ENCODE data around the gene ZNF680.

ZNF680 gene

GRCh38 chr7:64515330-64515729 lies 47.5 kb downstream of the ZNF680 start:
- in situ Hi-C loops (cut with HindIII; ENCODE audit: low sequenced_read_pairs): no loop called here
- no peak overlapping the region for H3K4me3 ChIP-seq (ENCODE audit: low read depth, low read length)
- no peak for DNase-seq (ENCODE audit: low read depth)
- TF ChIP-seq CTCF (IDR thresholded peaks at IDR 0.05; ENCODE audit: low read depth, low read length, missing control alignments): no peak

DNA sequence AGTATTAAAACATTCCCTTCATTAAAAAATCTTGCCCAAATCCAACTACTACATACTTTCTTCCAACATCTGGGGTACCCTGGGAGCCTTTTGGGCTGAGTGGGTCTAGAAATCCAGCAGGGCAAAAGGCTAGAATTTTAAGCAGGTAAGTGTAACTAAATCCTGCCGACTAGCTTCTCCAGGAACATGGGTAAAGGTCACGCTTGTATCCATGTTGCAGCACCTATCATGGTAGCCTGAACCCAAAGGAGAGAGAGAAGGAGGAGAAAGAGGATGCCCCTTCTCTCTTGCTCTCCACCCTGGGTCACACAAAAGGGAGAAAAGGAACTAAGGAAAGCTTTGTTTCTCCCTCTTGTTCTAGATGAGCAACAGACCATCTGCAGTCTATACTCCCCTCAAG lies 53.3 kb downstream of the ZNF680 start:
- in situ Hi-C loops (cut with HindIII; ENCODE audit: low sequenced_read_pairs): no loop called here
- H3K4me3 ChIP-seq (ENCODE audit: low read depth, low read length): no peak overlapping the region
- DNase-seq (ENCODE audit: low read depth): no peak
- TF ChIP-seq CTCF (IDR thresholded peaks at IDR 0.05; ENCODE audit: low read depth, low read length, missing control alignments): no peak

DNA sequence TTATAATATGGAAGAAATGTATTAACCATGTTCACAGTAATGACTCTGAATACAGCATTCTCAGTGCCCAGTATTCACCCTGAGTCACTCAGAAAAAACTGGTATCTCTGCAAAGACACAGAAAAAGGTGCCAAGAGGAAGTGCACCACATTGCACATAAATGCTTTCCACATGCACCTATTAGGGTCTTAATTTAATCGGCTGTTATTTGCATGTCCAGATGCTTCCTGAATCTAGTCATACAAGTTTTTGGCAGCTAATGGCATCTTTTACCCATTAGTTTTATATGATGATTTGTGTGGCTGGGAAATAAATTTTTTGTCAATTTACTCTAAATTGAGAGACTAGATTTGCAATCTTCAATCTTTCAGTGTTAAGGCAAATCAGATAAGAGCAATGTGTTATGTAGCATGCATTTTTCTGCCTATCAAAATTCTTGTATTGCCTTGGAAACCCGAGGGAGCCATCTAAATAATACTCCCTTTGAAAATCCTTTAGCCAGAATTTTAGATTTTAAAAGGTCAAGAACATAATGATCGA lies 58.2 kb downstream of the ZNF680 start:
- DNase-seq (ENCODE audit: low read depth): no peak
- in situ Hi-C loops (cut with HindIII; ENCODE audit: low sequenced_read_pairs): no loop called here
- H3K4me3 ChIP-seq (ENCODE audit: low read depth, low read length): no peak overlapping the region
- no peak for TF ChIP-seq CTCF (IDR thresholded peaks at IDR 0.05; ENCODE audit: low read depth, low read length, missing control alignments)

DNA sequence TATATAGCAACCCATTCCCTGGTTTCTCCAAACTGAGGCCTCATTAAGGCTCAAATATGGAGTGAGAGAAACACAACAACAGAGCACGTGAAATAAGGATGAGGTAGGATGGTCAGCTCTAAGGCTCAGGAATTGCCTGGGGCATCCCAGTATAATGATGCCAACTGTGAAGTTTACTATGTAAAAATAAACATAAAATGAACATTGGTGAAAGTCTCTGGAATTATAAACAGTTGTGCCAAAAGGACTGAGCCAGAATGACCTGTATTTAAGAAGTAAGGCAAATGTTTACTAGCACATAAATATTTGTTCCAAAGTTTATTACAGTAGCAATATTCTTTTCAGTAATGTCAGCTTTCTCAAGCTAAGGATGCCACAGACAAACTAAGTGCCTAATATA lies 64.6 kb downstream of the ZNF680 start:
- in situ Hi-C loops (cut with HindIII; ENCODE audit: low sequenced_read_pairs): no loop called here
- TF ChIP-seq CTCF (IDR thresholded peaks at IDR 0.05; ENCODE audit: low read depth, low read length, missing control alignments): no peak
- no peak for DNase-seq (ENCODE audit: low read depth)
- H3K4me3 ChIP-seq (ENCODE audit: low read depth, low read length): no peak overlapping the region

DNA sequence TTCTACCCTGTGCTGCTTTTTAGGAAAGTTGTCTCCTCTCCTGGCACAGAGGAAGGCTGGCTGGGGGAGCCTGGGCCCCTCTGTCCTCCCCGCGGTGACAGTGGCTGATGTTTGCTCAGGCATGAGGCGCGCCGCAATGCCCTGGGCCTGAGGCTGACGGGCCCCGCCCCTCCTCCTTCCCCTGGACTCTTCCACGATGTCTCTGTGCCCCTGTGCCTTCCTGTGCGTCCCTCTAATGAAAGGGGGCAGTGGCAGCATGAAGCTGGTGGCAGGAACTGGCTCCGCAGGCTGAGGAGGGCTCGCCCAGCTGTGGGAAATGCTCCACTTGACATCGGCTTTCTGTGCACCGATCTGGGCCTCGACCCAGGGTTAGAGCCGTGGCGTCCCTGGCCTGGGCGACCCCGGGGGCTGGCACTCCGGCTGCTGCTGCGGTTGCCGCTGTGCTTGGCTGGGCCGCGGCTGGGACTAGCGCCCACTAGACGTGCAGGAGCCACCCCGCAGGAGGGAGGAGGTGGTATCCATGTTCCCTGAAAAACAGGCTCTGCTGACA lies 67.9 kb downstream of the ZNF680 start:
- no peak for TF ChIP-seq CTCF (IDR thresholded peaks at IDR 0.05; ENCODE audit: low read depth, low read length, missing control alignments)

DNA sequence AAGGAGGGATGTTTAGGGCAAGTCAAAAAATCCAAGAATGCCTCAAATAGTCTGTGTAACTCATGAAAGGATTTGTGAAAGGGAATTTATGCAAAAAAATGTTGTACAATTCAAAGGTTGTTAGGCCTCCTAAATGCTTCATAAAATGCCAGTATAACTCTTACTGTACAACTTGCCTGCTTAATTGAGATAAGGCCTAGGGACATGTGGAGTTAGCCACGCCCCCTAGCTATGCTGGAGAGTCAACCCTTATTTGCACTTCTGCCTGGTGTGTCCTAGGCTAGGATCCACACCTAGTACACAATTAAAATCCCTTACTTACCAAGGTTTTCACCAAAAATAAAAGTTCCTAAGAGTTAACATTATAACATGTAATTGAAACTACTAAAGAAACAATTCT lies 77.2 kb downstream of the ZNF680 start:
- in situ Hi-C loops (cut with HindIII; ENCODE audit: low sequenced_read_pairs): no loop called here
- no peak overlapping the region for H3K4me3 ChIP-seq (ENCODE audit: low read depth, low read length)
- no peak for DNase-seq (ENCODE audit: low read depth)
- no peak for TF ChIP-seq CTCF (IDR thresholded peaks at IDR 0.05; ENCODE audit: low read depth, low read length, missing control alignments)

More for the DNA sequence above, 67.9 kb downstream of the ZNF680 start:
- in situ Hi-C loops (cut with HindIII; ENCODE audit: low sequenced_read_pairs): no loop called here
- no peak for DNase-seq (ENCODE audit: low read depth)
- H3K4me3 ChIP-seq (ENCODE audit: low read depth, low read length): no peak overlapping the region
